HG03342 (cell line): Measurements from ENCODE around the gene COLQ.
"Not testable (repeated sequence)": the region's sequence is repeated elsewhere in the genome, so short reads cannot be mapped to it uniquely, and the experiment has no call there.

Experiments used
- ATAC-seq: cut with Tn5 transposase; IDR thresholded peaks from one replicate; pipeline ENCODE4 v1.9.1; 2021; ENCODE audit warnings: mild to moderate bottlenecking, moderate library complexity; ENCODE audit not compliant: unreplicated experiment

COLQ gene

GRCh38 chr3:15521573-15521965 is at the start of gene COLQ:
Gene COLQ, minus strand, starts transcription at chr3:15521706. Its CDS starts 81 bp downstream, at chr3:15521625.
- ATAC-seq = no peak

GRCh38 chr3:15563190-15563589 is 41.7 kb upstream of the COLQ start:
- no peak for ATAC-seq

- no peak for ATAC-seq
Observed at GRCh38 chr3:15562560-15562959, 41.1 kb upstream of the COLQ start.

- ATAC-seq = no peak
Observed at GRCh38 chr3:15558581-15558980, 37.1 kb upstream of the COLQ start.

GRCh38 chr3:15557511-15557946 is 36.0 kb upstream of the COLQ start:
- ATAC-seq = peak; percentile 71

GRCh38 chr3:15556512-15556911 is 35.0 kb upstream of the COLQ start:
- ATAC-seq = peak; percentile 90

GRCh38 chr3:15553749-15554148 is 32.2 kb upstream of the COLQ start:
- ATAC-seq = no peak

GRCh38 chr3:15551902-15552301 is 30.4 kb upstream of the COLQ start:
- no peak for ATAC-seq

GRCh38 chr3:15549846-15550245 is 28.3 kb upstream of the COLQ start:
- ATAC-seq = no peak

- ATAC-seq = no peak
Observed at GRCh38 chr3:15542614-15543013, 21.1 kb upstream of the COLQ start.

GRCh38 chr3:15541371-15541770 is 19.9 kb upstream of the COLQ start:
- no peak for ATAC-seq

- ATAC-seq = no peak
Observed at GRCh38 chr3:15539066-15539465, 17.6 kb upstream of the COLQ start.

GRCh38 chr3:15538345-15538744 is 16.8 kb upstream of the COLQ start:
- ATAC-seq = no peak

- no peak for ATAC-seq
Observed at GRCh38 chr3:15536856-15537255, 15.3 kb upstream of the COLQ start.

- ATAC-seq = no peak
Observed at GRCh38 chr3:15535732-15536131, 14.2 kb upstream of the COLQ start.

GRCh38 chr3:15532614-15533013 is 11.1 kb upstream of the COLQ start:
- ATAC-seq = not testable (repeated sequence)

GRCh38 chr3:15531346-15531745 is 9.8 kb upstream of the COLQ start:
- no peak for ATAC-seq

GRCh38 chr3:15528854-15529537 is 7.5 kb upstream of the COLQ start:
- no peak for ATAC-seq

- no peak for ATAC-seq
Observed at GRCh38 chr3:15527031-15527459, 5.5 kb upstream of the COLQ start.

- ATAC-seq = no peak
Observed at GRCh38 chr3:15525790-15526189, 4.3 kb upstream of the COLQ start.

- no peak for ATAC-seq
Observed at GRCh38 chr3:15523660-15524417, 2.3 kb upstream of the COLQ start.

GRCh38 chr3:15522016-15522415 is 510 bp upstream of the COLQ start:
- ATAC-seq = no peak
